ENCODE results near the gene LRPPRC.

LRPPRC gene

GRCh38 chr2:43925431-43925830 lies 70.4 kb downstream of the LRPPRC start:
- no peak for TF ChIP-seq POLR2AphosphoS5 (IDR thresholded peaks at IDR 0.05; ENCODE audit: low read depth, low read length)
- TF ChIP-seq SIN3A (IDR thresholded peaks at IDR 0.05; ENCODE audit: borderline replicate concordance, insufficient read depth, low read length) = no peak
- TF ChIP-seq TAF1 (IDR thresholded peaks at IDR 0.05; ENCODE audit: borderline replicate concordance, insufficient read depth, low read length) = no peak
- no peak for TF ChIP-seq REST (IDR thresholded peaks at IDR 0.05; ENCODE audit: insufficient read depth in 1 of 2, low read depth in 2 of 2, low read length in 2 of 2)
- no peak for TF ChIP-seq FOXP2 (optimal IDR thresholded peaks at IDR 0.05; ENCODE audit: borderline replicate concordance, extremely low read depth, extremely low read length, insufficient read depth)

- no peak for TF ChIP-seq TAF1 (IDR thresholded peaks at IDR 0.05; ENCODE audit: borderline replicate concordance, insufficient read depth, low read length)
- no peak for TF ChIP-seq REST (IDR thresholded peaks at IDR 0.05; ENCODE audit: insufficient read depth in 1 of 2, low read depth in 2 of 2, low read length in 2 of 2)
- no peak for TF ChIP-seq FOXP2 (optimal IDR thresholded peaks at IDR 0.05; ENCODE audit: borderline replicate concordance, extremely low read depth, extremely low read length, insufficient read depth)
- no peak for TF ChIP-seq POLR2AphosphoS5 (IDR thresholded peaks at IDR 0.05; ENCODE audit: low read depth, low read length)
- TF ChIP-seq SIN3A (IDR thresholded peaks at IDR 0.05; ENCODE audit: borderline replicate concordance, insufficient read depth, low read length) = no peak
Measured at GRCh38 chr2:43924463-43924862, 71.3 kb downstream of the LRPPRC start.

- no peak for TF ChIP-seq FOXP2 (optimal IDR thresholded peaks at IDR 0.05; ENCODE audit: borderline replicate concordance, extremely low read depth, extremely low read length, insufficient read depth)
Measured at GRCh38 chr2:43906448-43907109, 89.2 kb downstream of the LRPPRC start.

GRCh38 chr2:43905871-43906270 lies 89.9 kb downstream of the LRPPRC start:
- TF ChIP-seq FOXP2 (optimal IDR thresholded peaks at IDR 0.05; ENCODE audit: borderline replicate concordance, extremely low read depth, extremely low read length, insufficient read depth) (no peak), SIN3A (IDR thresholded peaks at IDR 0.05; ENCODE audit: borderline replicate concordance, insufficient read depth, low read length) (no peak), REST (IDR thresholded peaks at IDR 0.05; ENCODE audit: insufficient read depth in 1 of 2, low read depth in 2 of 2, low read length in 2 of 2) (no peak), TAF1 (IDR thresholded peaks at IDR 0.05; ENCODE audit: borderline replicate concordance, insufficient read depth, low read length) (no peak), POLR2AphosphoS5 (IDR thresholded peaks at IDR 0.05; ENCODE audit: low read depth, low read length) (no peak)

GRCh38 chr2:43905371-43905803 lies 90.4 kb downstream of the LRPPRC start:
- TF ChIP-seq TAF1 (IDR thresholded peaks at IDR 0.05; ENCODE audit: borderline replicate concordance, insufficient read depth, low read length) (no peak), FOXP2 (optimal IDR thresholded peaks at IDR 0.05; ENCODE audit: borderline replicate concordance, extremely low read depth, extremely low read length, insufficient read depth) (no peak), REST (IDR thresholded peaks at IDR 0.05; ENCODE audit: insufficient read depth in 1 of 2, low read depth in 2 of 2, low read length in 2 of 2) (no peak), POLR2AphosphoS5 (IDR thresholded peaks at IDR 0.05; ENCODE audit: low read depth, low read length) (no peak), SIN3A (IDR thresholded peaks at IDR 0.05; ENCODE audit: borderline replicate concordance, insufficient read depth, low read length) (no peak)

Measured in PFSK-1 (cell line).